AG09309 (cell line): ENCODE data around the gene FARS2.

Source experiments
- DNase-seq: peaks from one replicate; pipeline ENCODE4 v3.0.0-alpha.2; 2010; ENCODE audit warnings: low read depth
- H3K4me3 ChIP-seq: 2 replicates; pipeline ENCODE4 v1.5.1; 2011; ENCODE audit warnings: mild to moderate bottlenecking, low read depth, low read length, moderate library complexity; ENCODE audit not compliant: control insufficient read depth
- CTCF ChIP-seq: IDR thresholded peaks from 2 replicates; pipeline ENCODE4 v1.5.1; 2011; ENCODE audit warnings: mild to moderate bottlenecking, low read depth, low read length, inconsistent platforms; ENCODE audit not compliant: insufficient read depth, control insufficient read depth; ENCODE audit errors: missing control alignments

Gene FARS2

GRCh38 chr6:5462856-5463255 lies 201.5 kb downstream of the FARS2 start:
- H3K4me3 ChIP-seq = no peak overlapping the region
- DNase-seq = no peak
- TF ChIP-seq CTCF = no peak

- no peak for TF ChIP-seq CTCF
- no peak overlapping the region for H3K4me3 ChIP-seq
- no peak for DNase-seq
Observed at GRCh38 chr6:5463690-5464089, 202.4 kb downstream of the FARS2 start.

GRCh38 chr6:5464099-5464885 lies 203.0 kb downstream of the FARS2 start:
- no peak for DNase-seq

GRCh38 chr6:5466281-5467136 lies 205.2 kb downstream of the FARS2 start:
- DNase-seq = peak; percentile 40
- no peak overlapping the region for H3K4me3 ChIP-seq
- TF ChIP-seq CTCF = no peak

More at GRCh38 chr6:5464099-5464885, 203.0 kb downstream of the FARS2 start:
- TF ChIP-seq CTCF = no peak
- H3K4me3 ChIP-seq = no peak overlapping the region

GRCh38 chr6:5468586-5468985 lies 207.3 kb downstream of the FARS2 start:
- no peak for DNase-seq
- H3K4me3 ChIP-seq = no peak overlapping the region
- TF ChIP-seq CTCF = no peak

- H3K4me3 ChIP-seq = no peak overlapping the region
- DNase-seq = no peak
- no peak for TF ChIP-seq CTCF
Observed at GRCh38 chr6:5469101-5469846, 208.0 kb downstream of the FARS2 start.
